SK-N-SH (cell line): ENCODE data around the gene TBL1X. TPM values are rescaled to one million over a fixed set of nuclear protein-coding genes. Genes with fewer than 3 reads are reported as not detected.

ENCODE experiments used
- CTCF ChIA-PET: fragments of 300-600, 350-600 bp; formaldehyde crosslinking; extraction: SDS; loops from one replicate; lab custom pipeline; 2021; lab: Yijun Ruan, JAX
- POLR2A ChIA-PET: fragments of 350-600 bp; sonication (Branson Sonifier 250); formaldehyde crosslinking; extraction: SDS; loops from one replicate; lab custom pipeline; 2020; ENCODE audit warnings: antibody characterized with exemption, inconsistent platforms; lab: Yijun Ruan, JAX
- DNase-seq: peaks from one replicate; pipeline ENCODE4 v3.0.0; 2012
- H2AFZ ChIP-seq: fragments of 200-600 bp; sonication (generic); 2 replicates; pipeline ENCODE4 v1.8.1; 2016; ENCODE audit warnings: antibody characterized with exemption, mild to moderate bottlenecking, low read depth
- H3F3A ChIP-seq: fragments of 200-600 bp; sonication (generic); replicated peaks from 2 replicates; pipeline ENCODE3; 2016; ENCODE audit warnings: antibody characterized with exemption, mild to moderate bottlenecking; ENCODE audit not compliant: insufficient read depth
- H3K27ac ChIP-seq, 2 experiments: fragments of 200-500 bp in 1 of 2; fragments of 200-600 bp in 1 of 2; sonication (Bioruptor generic) in 1 of 2; sonication (generic), shearing (Covaris generic) in 1 of 2; 2 replicates each; pipeline versions ENCODE4 v1.5.1 to v1.6.1; 2014 to 2016; ENCODE audit warnings: low read depth in 2 of 2, inconsistent platforms in 1 of 2, low read length in 1 of 2, mild to moderate bottlenecking in 1 of 2, mixed read lengths in 1 of 2
- H3K27me3 ChIP-seq: fragments of 200-600 bp; sonication (generic), shearing (Covaris generic); 2 replicates; pipeline ENCODE4 v1.6.1; 2016; ENCODE audit warnings: mixed run types; ENCODE audit not compliant: insufficient read depth
- H3K36me3 ChIP-seq, 2 experiments: fragments of 200-500 bp in 1 of 2; fragments of 200-600 bp in 1 of 2; sonication (Bioruptor generic) in 1 of 2; sonication (generic) in 1 of 2; replicated peaks in 1 of 2; 2 replicates each; pipeline versions ENCODE3 to v1.5.1; 2014 to 2016; ENCODE audit warnings: low read length in 1 of 2, mild to moderate bottlenecking in 1 of 2; ENCODE audit not compliant: insufficient read depth in 2 of 2, control insufficient read depth in 1 of 2
- H3K4me1 ChIP-seq, 2 experiments: fragments of 200-500 bp in 1 of 2; fragments of 200-600 bp in 1 of 2; sonication (Bioruptor generic) in 1 of 2; sonication (generic), shearing (Covaris generic) in 1 of 2; 2 replicates each; pipeline versions ENCODE4 v1.5.1 to v1.6.1; 2014 to 2016; ENCODE audit warnings: low read depth in 1 of 2, low read length in 1 of 2, mixed run types in 1 of 2; ENCODE audit not compliant: insufficient read depth in 2 of 2, control insufficient read depth in 1 of 2
- H3K4me2 ChIP-seq: fragments of 200-600 bp; sonication (generic), shearing (Covaris generic); 2 replicates; pipeline ENCODE4 v1.6.1; 2017; ENCODE audit warnings: mixed run types
- H3K4me3 ChIP-seq, 2 experiments: fragments of 200-500 bp in 1 of 2; fragments of 200-600 bp in 1 of 2; sonication (Bioruptor generic) in 1 of 2; sonication (generic), shearing (Covaris generic) in 1 of 2; 2 replicates each; pipeline versions ENCODE4 v1.5.1 to v1.8.1; 2014 to 2016; ENCODE audit warnings: low read depth in 2 of 2, inconsistent platforms in 1 of 2, low read length in 1 of 2, mild to moderate bottlenecking in 1 of 2, mixed read lengths in 1 of 2, moderate library complexity in 1 of 2
- H3K79me2 ChIP-seq: fragments of 200-600 bp; sonication (generic); 2 replicates; pipeline ENCODE4 v1.8.1; 2017; ENCODE audit warnings: mild to moderate bottlenecking; ENCODE audit not compliant: insufficient read depth
- H3K9ac ChIP-seq: fragments of 200-600 bp; sonication (generic); 2 replicates; pipeline ENCODE4 v1.6.1; 2017; ENCODE audit warnings: mixed run types
- H3K9me2 ChIP-seq: fragments of 200-600 bp; sonication (generic); 2 replicates; pipeline ENCODE4 v1.6.1; 2017; ENCODE audit warnings: mixed run types
- H3K9me3 ChIP-seq: fragments of 200-600 bp; sonication (generic); 2 replicates; pipeline ENCODE4 v1.6.1; 2017; ENCODE audit warnings: mixed run types, mild to moderate bottlenecking, moderate library complexity
- H4K20me1 ChIP-seq: fragments of 200-600 bp; sonication (generic); 2 replicates; pipeline ENCODE4 v1.6.1; 2017; ENCODE audit warnings: mild to moderate bottlenecking, mixed run types; ENCODE audit not compliant: insufficient read depth
- CHD2 ChIP-seq: fragments of 150-350 bp; IDR thresholded peaks from 2 replicates; pipeline ENCODE4 v1.6.1; 2018; ENCODE audit warnings: low read length; ENCODE audit not compliant: partially characterized antibody
- ELF1 ChIP-seq: IDR thresholded peaks from 2 replicates; pipeline ENCODE4 v1.4.0; 2012
- EP300 ChIP-seq, 2 experiments: IDR thresholded peaks; 2 replicates each; pipeline versions ENCODE4 v1.4.0 to v1.6.1; 2012; ENCODE audit warnings: borderline replicate concordance in 1 of 2, low read depth in 1 of 2, low read length in 1 of 2
- EZH2phosphoT487 ChIP-seq: fragments of 200-600 bp; sonication (generic); IDR thresholded peaks from 2 replicates; pipeline ENCODE4 v1.6.1; 2017; ENCODE audit warnings: low read depth, mixed run types, mild to moderate bottlenecking, antibody characterized with exemption, moderate library complexity, borderline replicate concordance
- FOXM1 ChIP-seq: IDR thresholded peaks from 2 replicates; pipeline ENCODE4 v1.4.0; 2012; ENCODE audit warnings: low read depth, mild to moderate bottlenecking
- NRF1 ChIP-seq: IDR thresholded peaks from 2 replicates; pipeline ENCODE4 v1.6.1; 2012; ENCODE audit warnings: low read depth, mild to moderate bottlenecking, low read length
- POLR2AphosphoS5 ChIP-seq: IDR thresholded peaks from 2 replicates; pipeline ENCODE4 v1.6.1; 2012; ENCODE audit warnings: low read depth, low read length
- RXRA ChIP-seq: IDR thresholded peaks from 2 replicates; pipeline ENCODE4 v1.4.0; 2012; ENCODE audit warnings: low read depth, mild to moderate bottlenecking, borderline replicate concordance
- SIN3A ChIP-seq: IDR thresholded peaks from 2 replicates; pipeline ENCODE4 v1.6.1; 2012; ENCODE audit warnings: low read depth, mild to moderate bottlenecking, low read length, moderate library complexity, borderline replicate concordance
- SMC3 ChIP-seq: IDR thresholded peaks from 2 replicates; pipeline ENCODE4 v1.6.1; 2012; ENCODE audit warnings: low read depth, low read length, improper control_type of control experiment
- TEAD4 ChIP-seq: IDR thresholded peaks from 2 replicates; pipeline ENCODE4 v1.4.0; 2012; ENCODE audit warnings: mild to moderate bottlenecking, borderline replicate concordance; ENCODE audit not compliant: insufficient read depth
- YY1 ChIP-seq: IDR thresholded peaks from 2 replicates; pipeline ENCODE4 v1.4.0; 2012; ENCODE audit warnings: low read depth, mild to moderate bottlenecking
- WGBS: methylation state at CpG from one replicate; pipeline ENCODE4 v1.1.6; 2017; ENCODE audit warnings: low lambda C conversion rate; 5-methylcytosine and 5-hydroxymethylcytosine counted together
- polyA plus RNA-seq, 3 experiments: library from polyadenylated mRNA; depleted of rRNA; stranded (reverse); fragments of >200 nt; gene quantifications; 2 replicates each; pipeline ENCODE4 v1.2.3, GENCODE V29; 2012
- TF ChIP-seq, protein P1 (sequence below): IDR thresholded peaks from 2 replicates; pipeline ENCODE4 v1.4.0; 2012; ENCODE audit warnings: low read depth, borderline replicate concordance
- TF ChIP-seq, protein P2 (sequence below): fragments of 200-600 bp; sonication (generic); IDR thresholded peaks from 2 replicates; pipeline ENCODE4 v1.6.1; 2017; ENCODE audit warnings: antibody characterized with exemption, mild to moderate bottlenecking, moderate library complexity
- TF ChIP-seq, protein P3 (sequence below): fragments of 150-350 bp; IDR thresholded peaks from 2 replicates; pipeline ENCODE4 v1.6.1; 2017; ENCODE audit warnings: antibody characterized with exemption, low read length, low read depth, borderline replicate concordance
- TF ChIP-seq, protein P4 (sequence below): IDR thresholded peaks from 2 replicates; pipeline ENCODE4 v1.4.0; 2012; ENCODE audit warnings: low read depth
- TF ChIP-seq, protein P5 (sequence below): IDR thresholded peaks from 2 replicates; pipeline ENCODE4; 2012
- TF ChIP-seq, protein P6 (sequence below): IDR thresholded peaks from 2 replicates; pipeline ENCODE4 v1.4.0; 2012; ENCODE audit warnings: low read depth, borderline replicate concordance

Gene TBL1X
- polyA plus RNA-seq, 1 of the 3 experiments (the other 2 are of a cell fraction): 10.6 TPM

DNA sequence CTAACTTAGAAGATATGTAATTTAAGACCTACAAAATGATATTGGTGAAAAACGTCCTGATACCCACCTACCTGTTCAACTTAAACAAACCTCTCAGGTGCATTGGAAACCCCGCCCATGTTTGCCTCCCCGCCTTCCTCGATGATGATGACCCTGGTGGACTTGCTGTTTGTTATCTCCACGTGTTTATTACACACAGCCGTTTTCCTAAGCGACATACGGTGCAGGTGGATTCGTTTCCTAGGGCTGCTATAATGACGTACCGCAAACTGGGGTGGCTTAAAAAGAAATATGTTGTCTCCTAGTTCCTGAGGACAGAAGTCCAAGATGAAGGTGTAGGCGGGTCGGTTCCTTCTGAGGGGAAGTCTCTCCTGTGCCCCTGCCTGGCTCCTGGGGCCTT lies 190.1 kb downstream of the TBL1X start:
- no peak overlapping the region for H2AFZ ChIP-seq
- CTCF ChIA-PET: interaction anchor here (1.2 kb wide), 1 partner anchor 465 kb away, joined by 3 read pairs; no protein-coding TSS in a partner anchor
- 50% methylated on average over 11 of the region's 13 CpGs for WGBS
- no peaks in the 10 kb centered on the region for H3K9me3 ChIP-seq
- no peak for DNase-seq
- no peak overlapping the region for H3K4me2 ChIP-seq
- no peaks in the 10 kb centered on the region for H3F3A ChIP-seq
- H3K36me3 ChIP-seq: no peaks in the 10 kb centered on the region
- peaks cover 0 to 15% of the 10 kb centered on the region in 2 experiments; a peak in 2 of 4 replicates for H3K4me1 ChIP-seq
- no peak overlapping the region for H3K27ac ChIP-seq
- H3K4me3 ChIP-seq: no peak overlapping the region
- POLR2A ChIA-PET: no interaction called here
- H3K27me3 ChIP-seq: peaks cover 4% of the 10 kb centered on the region
- H3K9ac ChIP-seq: no peak overlapping the region
- no peaks in the 10 kb centered on the region for H3K9me2 ChIP-seq
- TF ChIP-seq, protein P1, sequence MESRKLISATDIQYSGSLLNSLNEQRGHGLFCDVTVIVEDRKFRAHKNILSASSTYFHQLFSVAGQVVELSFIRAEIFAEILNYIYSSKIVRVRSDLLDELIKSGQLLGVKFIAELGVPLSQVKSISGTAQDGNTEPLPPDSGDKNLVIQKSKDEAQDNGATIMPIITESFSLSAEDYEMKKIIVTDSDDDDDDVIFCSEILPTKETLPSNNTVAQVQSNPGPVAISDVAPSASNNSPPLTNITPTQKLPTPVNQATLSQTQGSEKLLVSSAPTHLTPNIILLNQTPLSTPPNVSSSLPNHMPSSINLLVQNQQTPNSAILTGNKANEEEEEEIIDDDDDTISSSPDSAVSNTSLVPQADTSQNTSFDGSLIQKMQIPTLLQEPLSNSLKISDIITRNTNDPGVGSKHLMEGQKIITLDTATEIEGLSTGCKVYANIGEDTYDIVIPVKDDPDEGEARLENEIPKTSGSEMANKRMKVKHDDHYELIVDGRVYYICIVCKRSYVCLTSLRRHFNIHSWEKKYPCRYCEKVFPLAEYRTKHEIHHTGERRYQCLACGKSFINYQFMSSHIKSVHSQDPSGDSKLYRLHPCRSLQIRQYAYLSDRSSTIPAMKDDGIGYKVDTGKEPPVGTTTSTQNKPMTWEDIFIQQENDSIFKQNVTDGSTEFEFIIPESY: no peak
- no peak for TF ChIP-seq NRF1
- TF ChIP-seq SMC3: no peak
- no peak for TF ChIP-seq TEAD4
- TF ChIP-seq FOXM1: no peak
- TF ChIP-seq, protein P2, sequence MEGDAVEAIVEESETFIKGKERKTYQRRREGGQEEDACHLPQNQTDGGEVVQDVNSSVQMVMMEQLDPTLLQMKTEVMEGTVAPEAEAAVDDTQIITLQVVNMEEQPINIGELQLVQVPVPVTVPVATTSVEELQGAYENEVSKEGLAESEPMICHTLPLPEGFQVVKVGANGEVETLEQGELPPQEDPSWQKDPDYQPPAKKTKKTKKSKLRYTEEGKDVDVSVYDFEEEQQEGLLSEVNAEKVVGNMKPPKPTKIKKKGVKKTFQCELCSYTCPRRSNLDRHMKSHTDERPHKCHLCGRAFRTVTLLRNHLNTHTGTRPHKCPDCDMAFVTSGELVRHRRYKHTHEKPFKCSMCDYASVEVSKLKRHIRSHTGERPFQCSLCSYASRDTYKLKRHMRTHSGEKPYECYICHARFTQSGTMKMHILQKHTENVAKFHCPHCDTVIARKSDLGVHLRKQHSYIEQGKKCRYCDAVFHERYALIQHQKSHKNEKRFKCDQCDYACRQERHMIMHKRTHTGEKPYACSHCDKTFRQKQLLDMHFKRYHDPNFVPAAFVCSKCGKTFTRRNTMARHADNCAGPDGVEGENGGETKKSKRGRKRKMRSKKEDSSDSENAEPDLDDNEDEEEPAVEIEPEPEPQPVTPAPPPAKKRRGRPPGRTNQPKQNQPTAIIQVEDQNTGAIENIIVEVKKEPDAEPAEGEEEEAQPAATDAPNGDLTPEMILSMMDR: no peak
- TF ChIP-seq, all 33 proteins: peak for 0
- no peaks in the 10 kb centered on the region for H4K20me1 ChIP-seq
- H3K79me2 ChIP-seq: peaks cover 3% of the 10 kb centered on the region; the same call in 1 of the 2 replicates

DNA sequence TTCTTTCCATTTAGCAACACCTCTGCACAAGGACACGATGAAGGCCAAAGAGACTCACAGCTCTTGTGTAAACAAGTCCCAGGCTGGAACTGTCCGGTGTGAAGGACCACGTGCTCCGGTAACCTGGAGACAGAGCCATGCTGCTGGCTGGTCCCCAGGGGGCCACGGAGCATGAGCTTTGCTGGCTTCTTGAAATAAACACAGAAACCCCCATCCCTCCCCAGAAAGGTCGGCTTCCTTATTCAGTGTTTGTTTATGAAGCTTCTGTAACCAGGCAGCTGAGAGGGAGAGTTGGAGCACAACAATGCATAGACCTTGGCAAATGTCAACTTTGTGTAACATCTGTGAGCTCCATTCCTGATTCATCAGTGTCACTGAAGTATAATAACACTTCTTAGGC lies 191.4 kb downstream of the TBL1X start:
- no peak overlapping the region for H3K9ac ChIP-seq
- ChIA-PET POLR2A (interaction anchor here (0.6 kb wide), 1 partner anchor 29 kb away, joined by 3 read pairs; no protein-coding TSS in a partner anchor), CTCF (interaction anchor here (0.7 to 1.4 kb wide), 2 partner anchors 94 to 463 kb away, joined by 3 read pairs; no protein-coding TSS in a partner anchor)
- H3K27ac ChIP-seq: no peak overlapping the region
- H3K27me3 ChIP-seq: peaks cover 4% of the 10 kb centered on the region
- H3K4me1 ChIP-seq: peaks cover 0 to 11% of the 10 kb centered on the region in 2 experiments; a peak in 2 of 4 replicates
- no peak overlapping the region for H3K4me2 ChIP-seq
- WGBS: 67% methylated on average over 5 of the region's 6 CpGs
- no peaks in the 10 kb centered on the region for H3K9me2 ChIP-seq
- H2AFZ ChIP-seq: no peak overlapping the region
- no peaks in the 10 kb centered on the region for H3K9me3 ChIP-seq
- no peaks in the 10 kb centered on the region for H3F3A ChIP-seq
- no peaks in the 10 kb centered on the region for H4K20me1 ChIP-seq
- H3K4me3 ChIP-seq: no peak overlapping the region
- no peaks in the 10 kb centered on the region for H3K36me3 ChIP-seq
- no peak for DNase-seq
- H3K79me2 ChIP-seq: peaks cover 3% of the 10 kb centered on the region; the same call in 1 of the 2 replicates
- no peak for TF ChIP-seq YY1
- no peak for TF ChIP-seq EZH2phosphoT487
- TF ChIP-seq POLR2AphosphoS5: no peak
- TF ChIP-seq, protein P3, sequence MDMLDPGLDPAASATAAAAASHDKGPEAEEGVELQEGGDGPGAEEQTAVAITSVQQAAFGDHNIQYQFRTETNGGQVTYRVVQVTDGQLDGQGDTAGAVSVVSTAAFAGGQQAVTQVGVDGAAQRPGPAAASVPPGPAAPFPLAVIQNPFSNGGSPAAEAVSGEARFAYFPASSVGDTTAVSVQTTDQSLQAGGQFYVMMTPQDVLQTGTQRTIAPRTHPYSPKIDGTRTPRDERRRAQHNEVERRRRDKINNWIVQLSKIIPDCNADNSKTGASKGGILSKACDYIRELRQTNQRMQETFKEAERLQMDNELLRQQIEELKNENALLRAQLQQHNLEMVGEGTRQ: no peak
- TF ChIP-seq CHD2: no peak
- TF ChIP-seq RXRA: no peak
- TF ChIP-seq, protein P4, sequence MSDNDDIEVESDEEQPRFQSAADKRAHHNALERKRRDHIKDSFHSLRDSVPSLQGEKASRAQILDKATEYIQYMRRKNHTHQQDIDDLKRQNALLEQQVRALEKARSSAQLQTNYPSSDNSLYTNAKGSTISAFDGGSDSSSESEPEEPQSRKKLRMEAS: no peak
- TF ChIP-seq EP300 (IDR thresholded peaks at IDR 0.05; ENCODE audit: borderline replicate concordance in 1 of 2, low read depth in 1 of 2, low read length in 1 of 2): no peak
- TF ChIP-seq, protein P5, sequence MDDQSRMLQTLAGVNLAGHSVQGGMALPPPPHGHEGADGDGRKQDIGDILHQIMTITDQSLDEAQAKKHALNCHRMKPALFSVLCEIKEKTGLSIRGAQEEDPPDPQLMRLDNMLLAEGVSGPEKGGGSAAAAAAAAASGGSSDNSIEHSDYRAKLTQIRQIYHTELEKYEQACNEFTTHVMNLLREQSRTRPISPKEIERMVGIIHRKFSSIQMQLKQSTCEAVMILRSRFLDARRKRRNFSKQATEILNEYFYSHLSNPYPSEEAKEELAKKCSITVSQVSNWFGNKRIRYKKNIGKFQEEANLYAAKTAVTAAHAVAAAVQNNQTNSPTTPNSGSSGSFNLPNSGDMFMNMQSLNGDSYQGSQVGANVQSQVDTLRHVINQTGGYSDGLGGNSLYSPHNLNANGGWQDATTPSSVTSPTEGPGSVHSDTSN: no peak
- no peak for TF ChIP-seq SIN3A
- TF ChIP-seq, protein P2: no peak
- TF ChIP-seq, protein P6, sequence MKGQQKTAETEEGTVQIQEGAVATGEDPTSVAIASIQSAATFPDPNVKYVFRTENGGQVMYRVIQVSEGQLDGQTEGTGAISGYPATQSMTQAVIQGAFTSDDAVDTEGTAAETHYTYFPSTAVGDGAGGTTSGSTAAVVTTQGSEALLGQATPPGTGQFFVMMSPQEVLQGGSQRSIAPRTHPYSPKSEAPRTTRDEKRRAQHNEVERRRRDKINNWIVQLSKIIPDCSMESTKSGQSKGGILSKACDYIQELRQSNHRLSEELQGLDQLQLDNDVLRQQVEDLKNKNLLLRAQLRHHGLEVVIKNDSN: no peak
- TF ChIP-seq ELF1: no peak
